Spleen (tissue), 7 donors: ENCODE data around the gene HDAC4.

Source experiments
- POLR2A ChIP-seq, 3 donors: fragments of 450-650 bp; IDR thresholded peaks; one replicate each; pipeline ENCODE4 v1.5.1; 2017; ENCODE audit warnings: antibody characterized with exemption in 3 of 3, mild to moderate bottlenecking in 1 of 3
- TF ChIP-seq, protein P1 (sequence below), 11 experiments: fragments of 200-600 bp in 7 of 11; fragments of 450-650 bp in 4 of 11; sonication (generic) in 4 of 11; IDR thresholded peaks in 8 of 11; conservative IDR thresholded peaks in 3 of 11; 1 replicate in 7 of 11; 2 replicates in 4 of 11; pipeline versions ENCODE4 v1.4.0 to v1.8.0; 2016 to 2021; ENCODE audit warnings: antibody characterized with exemption in 11 of 11, inconsistent platforms in 4 of 11, mild to moderate bottlenecking in 1 of 11
- donor health status: DM: no; HTN: no; CAD: no; lungs with moderate emphysema.
- donor health status: DM: no; HTN: no; CAD: no.
- donor health status: DM: no; HTN: no; CAD: no.

DNA sequence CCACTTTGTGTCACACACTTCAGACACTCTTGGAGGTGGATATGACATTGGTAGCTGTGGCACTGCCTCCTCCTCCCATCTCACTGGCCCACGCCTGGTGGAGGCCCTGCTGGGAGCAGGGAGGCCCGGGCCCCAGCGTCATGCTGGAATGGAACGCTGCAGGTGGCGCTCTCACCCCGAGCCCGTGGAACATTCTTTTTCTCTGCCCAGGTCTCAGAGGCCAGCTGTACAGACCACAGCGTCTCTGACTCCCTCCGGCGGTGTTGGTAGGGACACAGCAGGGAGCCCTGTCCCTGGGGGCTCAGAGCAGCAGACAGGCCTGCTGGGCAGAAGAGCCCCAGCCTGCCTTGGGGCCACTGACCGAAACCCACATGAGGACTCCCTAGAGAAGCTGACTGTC, 334.9 kb downstream of the HDAC4 start:
- TF ChIP-seq, protein P1, sequence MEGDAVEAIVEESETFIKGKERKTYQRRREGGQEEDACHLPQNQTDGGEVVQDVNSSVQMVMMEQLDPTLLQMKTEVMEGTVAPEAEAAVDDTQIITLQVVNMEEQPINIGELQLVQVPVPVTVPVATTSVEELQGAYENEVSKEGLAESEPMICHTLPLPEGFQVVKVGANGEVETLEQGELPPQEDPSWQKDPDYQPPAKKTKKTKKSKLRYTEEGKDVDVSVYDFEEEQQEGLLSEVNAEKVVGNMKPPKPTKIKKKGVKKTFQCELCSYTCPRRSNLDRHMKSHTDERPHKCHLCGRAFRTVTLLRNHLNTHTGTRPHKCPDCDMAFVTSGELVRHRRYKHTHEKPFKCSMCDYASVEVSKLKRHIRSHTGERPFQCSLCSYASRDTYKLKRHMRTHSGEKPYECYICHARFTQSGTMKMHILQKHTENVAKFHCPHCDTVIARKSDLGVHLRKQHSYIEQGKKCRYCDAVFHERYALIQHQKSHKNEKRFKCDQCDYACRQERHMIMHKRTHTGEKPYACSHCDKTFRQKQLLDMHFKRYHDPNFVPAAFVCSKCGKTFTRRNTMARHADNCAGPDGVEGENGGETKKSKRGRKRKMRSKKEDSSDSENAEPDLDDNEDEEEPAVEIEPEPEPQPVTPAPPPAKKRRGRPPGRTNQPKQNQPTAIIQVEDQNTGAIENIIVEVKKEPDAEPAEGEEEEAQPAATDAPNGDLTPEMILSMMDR (IDR thresholded peaks at IDR 0.05 in 8 of 11, conservative IDR thresholded peaks at IDR 0.05 in 3 of 11) = no peak
- no peak for TF ChIP-seq POLR2A (IDR thresholded peaks at IDR 0.05)
